ENCODE data around the gene SIRPG.

Gene SIRPG

DNA sequence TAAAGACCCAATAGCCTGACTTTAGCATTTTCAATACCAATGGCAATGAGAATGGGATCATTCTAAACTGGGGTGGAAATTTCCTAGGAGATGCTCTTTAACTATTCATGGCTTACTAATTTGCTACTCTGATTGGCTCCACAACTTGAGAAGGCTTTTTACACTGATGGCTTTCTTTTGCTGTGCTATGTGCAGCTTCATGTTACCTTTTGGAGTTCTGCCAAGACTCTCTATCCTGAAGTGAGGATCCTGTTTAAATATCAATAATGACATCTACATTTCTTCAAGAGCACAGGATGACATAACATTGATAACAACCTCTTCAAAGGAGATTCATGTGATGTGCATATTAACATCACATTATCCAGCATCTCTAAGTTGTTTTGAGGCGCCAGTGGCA lies 43.4 kb upstream of the SIRPG start:
- no peak for TF ChIP-seq RAD21 (IDR thresholded peaks at IDR 0.05; ENCODE audit: low read depth)
- TF ChIP-seq TAF1 (IDR thresholded peaks at IDR 0.05; ENCODE audit: low read depth): no peak
- TF ChIP-seq REST (IDR thresholded peaks at IDR 0.05; ENCODE audit: low read depth): no peak
- TF ChIP-seq EP300 (IDR thresholded peaks at IDR 0.05; ENCODE audit: borderline replicate concordance): no peak
- TF ChIP-seq EGR1 (IDR thresholded peaks at IDR 0.05): no peak
- TF ChIP-seq CEBPB (IDR thresholded peaks at IDR 0.05): no peak
- TF ChIP-seq ZBTB7A (IDR thresholded peaks at IDR 0.05; ENCODE audit: low read depth): no peak
- no peak for TF ChIP-seq YY1 (IDR thresholded peaks at IDR 0.05; ENCODE audit: low read depth)
- TF ChIP-seq TCF12 (IDR thresholded peaks at IDR 0.05; ENCODE audit: low read depth): no peak
- no peak for TF ChIP-seq FOXM1 (IDR thresholded peaks at IDR 0.05; ENCODE audit: borderline replicate concordance, low read depth)
- TF ChIP-seq, protein P1, sequence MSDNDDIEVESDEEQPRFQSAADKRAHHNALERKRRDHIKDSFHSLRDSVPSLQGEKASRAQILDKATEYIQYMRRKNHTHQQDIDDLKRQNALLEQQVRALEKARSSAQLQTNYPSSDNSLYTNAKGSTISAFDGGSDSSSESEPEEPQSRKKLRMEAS (IDR thresholded peaks at IDR 0.05): no peak
- TF ChIP-seq TEAD4 (IDR thresholded peaks at IDR 0.05): no peak
- no peak for TF ChIP-seq CREB1 (IDR thresholded peaks at IDR 0.05; ENCODE audit: low read depth)
- TF ChIP-seq NFIC (IDR thresholded peaks at IDR 0.05): no peak
- TF ChIP-seq, protein P2, sequence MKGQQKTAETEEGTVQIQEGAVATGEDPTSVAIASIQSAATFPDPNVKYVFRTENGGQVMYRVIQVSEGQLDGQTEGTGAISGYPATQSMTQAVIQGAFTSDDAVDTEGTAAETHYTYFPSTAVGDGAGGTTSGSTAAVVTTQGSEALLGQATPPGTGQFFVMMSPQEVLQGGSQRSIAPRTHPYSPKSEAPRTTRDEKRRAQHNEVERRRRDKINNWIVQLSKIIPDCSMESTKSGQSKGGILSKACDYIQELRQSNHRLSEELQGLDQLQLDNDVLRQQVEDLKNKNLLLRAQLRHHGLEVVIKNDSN (IDR thresholded peaks at IDR 0.05): no peak

DNA sequence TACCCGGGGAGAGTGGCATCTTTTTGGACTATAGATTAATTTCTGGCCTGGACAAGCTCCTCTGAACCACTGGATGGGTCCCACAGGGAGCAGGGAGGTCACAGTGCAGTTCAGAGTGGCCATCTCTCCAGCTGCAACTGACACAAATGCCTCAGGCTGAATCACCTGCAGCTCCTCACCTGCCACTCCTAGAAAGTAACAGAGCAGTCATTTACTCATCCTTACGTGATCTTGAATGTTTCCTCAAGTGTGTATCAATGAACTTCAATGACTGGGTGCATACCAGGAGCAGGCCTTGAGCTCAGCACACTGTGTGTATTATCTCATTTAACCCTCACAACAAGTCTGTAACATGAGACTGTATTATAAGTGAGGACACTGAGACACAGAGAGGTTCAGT lies 40.0 kb upstream of the SIRPG start:
- no peak for TF ChIP-seq FOXM1 (IDR thresholded peaks at IDR 0.05; ENCODE audit: borderline replicate concordance, low read depth)
- no peak for TF ChIP-seq ZBTB7A (IDR thresholded peaks at IDR 0.05; ENCODE audit: low read depth)
- TF ChIP-seq TEAD4 (IDR thresholded peaks at IDR 0.05): no peak
- TF ChIP-seq CEBPB (IDR thresholded peaks at IDR 0.05): no peak
- no peak for TF ChIP-seq EGR1 (IDR thresholded peaks at IDR 0.05)
- no peak for TF ChIP-seq YY1 (IDR thresholded peaks at IDR 0.05; ENCODE audit: low read depth)
- no peak for TF ChIP-seq CREB1 (IDR thresholded peaks at IDR 0.05; ENCODE audit: low read depth)
- TF ChIP-seq TCF12 (IDR thresholded peaks at IDR 0.05; ENCODE audit: low read depth): no peak
- TF ChIP-seq, protein P1 (IDR thresholded peaks at IDR 0.05): no peak
- TF ChIP-seq TAF1 (IDR thresholded peaks at IDR 0.05; ENCODE audit: low read depth): no peak
- TF ChIP-seq, protein P2 (IDR thresholded peaks at IDR 0.05): no peak
- no peak for TF ChIP-seq NFIC (IDR thresholded peaks at IDR 0.05)
- no peak for TF ChIP-seq REST (IDR thresholded peaks at IDR 0.05; ENCODE audit: low read depth)
- no peak for TF ChIP-seq RAD21 (IDR thresholded peaks at IDR 0.05; ENCODE audit: low read depth)
- TF ChIP-seq EP300 (IDR thresholded peaks at IDR 0.05; ENCODE audit: borderline replicate concordance): no peak

DNA sequence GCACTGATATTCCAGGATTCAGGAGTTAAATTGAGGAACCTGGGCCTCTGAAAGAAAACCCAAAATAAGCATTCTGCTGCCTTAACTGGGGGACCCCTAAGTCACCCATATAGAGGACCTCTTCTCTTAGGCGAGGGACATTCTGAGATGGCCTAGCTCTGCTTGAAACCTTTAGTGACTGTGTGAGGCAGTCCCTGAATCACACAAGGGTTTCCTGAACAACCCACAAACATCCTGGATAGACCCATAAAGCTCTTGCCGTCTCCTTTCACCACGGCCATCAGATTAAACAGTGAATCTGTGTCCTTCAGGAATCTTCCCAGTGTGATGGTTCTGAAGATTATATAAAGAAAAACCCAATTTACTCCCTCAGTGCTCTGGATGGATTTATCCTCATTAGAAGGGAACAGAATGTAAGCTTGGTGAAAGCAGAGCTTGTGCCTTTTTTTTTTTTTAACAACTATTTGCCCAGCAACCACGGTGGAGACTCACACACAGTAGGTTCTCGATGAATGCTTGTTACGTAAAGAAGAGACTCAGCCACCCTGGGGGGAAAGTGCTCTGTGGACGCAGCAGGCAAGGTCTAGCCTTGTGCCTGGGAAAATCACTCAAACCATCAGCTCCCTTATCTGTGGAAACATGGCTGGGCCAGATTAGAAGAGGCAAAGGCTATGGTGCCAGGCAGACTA lies 39.1 kb upstream of the SIRPG start:
- TF ChIP-seq TCF12 (IDR thresholded peaks at IDR 0.05; ENCODE audit: low read depth): no peak
- TF ChIP-seq EGR1 (IDR thresholded peaks at IDR 0.05): no peak
- no peak for TF ChIP-seq CREB1 (IDR thresholded peaks at IDR 0.05; ENCODE audit: low read depth)
- no peak for TF ChIP-seq FOXM1 (IDR thresholded peaks at IDR 0.05; ENCODE audit: borderline replicate concordance, low read depth)
- no peak for TF ChIP-seq TEAD4 (IDR thresholded peaks at IDR 0.05)
- no peak for TF ChIP-seq RAD21 (IDR thresholded peaks at IDR 0.05; ENCODE audit: low read depth)
- no peak for TF ChIP-seq NFIC (IDR thresholded peaks at IDR 0.05)
- TF ChIP-seq REST (IDR thresholded peaks at IDR 0.05; ENCODE audit: low read depth): no peak
- TF ChIP-seq YY1 (IDR thresholded peaks at IDR 0.05; ENCODE audit: low read depth): no peak
- TF ChIP-seq ZBTB7A (IDR thresholded peaks at IDR 0.05; ENCODE audit: low read depth): no peak
- TF ChIP-seq, protein P1 (IDR thresholded peaks at IDR 0.05): no peak
- TF ChIP-seq TAF1 (IDR thresholded peaks at IDR 0.05; ENCODE audit: low read depth): no peak
- TF ChIP-seq, protein P2 (IDR thresholded peaks at IDR 0.05): no peak
